Thoracic aorta (tissue), 2 donors: Measurements from ENCODE around the gene ITGA2. TPM values are rescaled to one million over a fixed set of nuclear protein-coding genes. Genes with fewer than 3 reads are reported as not detected.
"Not testable (repeated sequence)": the region's sequence is repeated elsewhere in the genome, so short reads cannot be mapped to it uniquely, and the experiment has no call there.

Experiments
- ATAC-seq: fragments of 150-250 bp; one replicate; pipeline ENCODE4 v1.8.0; 2017; ENCODE audit warnings: low read depth; ENCODE audit not compliant: insufficient number of reproducible peaks, low FRiP score
- DNase-seq: peaks from one replicate; pipeline ENCODE4 v3.0.0-alpha.2; 2020; ENCODE audit warnings: low spot score
- H3K27ac ChIP-seq, 2 donors: fragments of 200-600 bp; sonication (generic); 1 replicate in 1 of 2; 2 replicates in 1 of 2; pipeline ENCODE4 v1.5.1; 2016; ENCODE audit warnings: mild to moderate bottlenecking in 2 of 2, moderate library complexity in 2 of 2
- H3K27me3 ChIP-seq: fragments of 200-600 bp; sonication (generic); replicated peaks from 2 replicates; pipeline ENCODE4 v1.6.0; 2016; ENCODE audit warnings: mild to moderate bottlenecking; ENCODE audit not compliant: insufficient read depth
- H3K36me3 ChIP-seq: fragments of 200-600 bp; sonication (generic); one replicate; pipeline ENCODE4 v1.5.1; 2016
- H3K4me1 ChIP-seq, 2 donors: fragments of 200-600 bp; sonication (generic); 1 replicate in 1 of 2; 2 replicates in 1 of 2; pipeline versions ENCODE4 v1.5.1 to v1.6.0; 2016; ENCODE audit warnings: low read depth in 2 of 2, mild to moderate bottlenecking in 1 of 2; ENCODE audit not compliant: control insufficient read depth in 1 of 2
- H3K4me3 ChIP-seq: fragments of 200-600 bp; sonication (generic); 2 replicates; pipeline ENCODE4 v1.5.1; 2016; ENCODE audit warnings: mild to moderate bottlenecking
- H3K9me3 ChIP-seq: fragments of 200-600 bp; sonication (generic); 2 replicates; pipeline ENCODE4 v1.5.1; 2016
- CTCF ChIP-seq: fragments of 200-600 bp; sonication (generic); IDR thresholded peaks from one replicate; pipeline ENCODE4 v1.5.1; 2019; ENCODE audit warnings: antibody characterized with exemption
- total RNA-seq, 2 donors: library from RNA; depleted of rRNA; stranded (reverse); fragments of >200 nt; gene quantifications; one replicate each; pipeline versions ENCODE4 v1.1.0 to v1.2.3, GENCODE V29; 2016

Gene ITGA2
- total RNA-seq, 2 donors from 2014 or later: 4.9 to 7.2 TPM

GRCh38 chr5:52956915-52957747 lies 32.0 kb upstream of the ITGA2 start:
- Histone ChIP-seq H3K27ac (no peak overlapping the region), H3K4me1 (no peaks in the 10 kb centered on the region), H3K4me3 (no peak overlapping the region), H3K27me3 (no peaks in the 10 kb centered on the region), H3K36me3 (peaks cover 5% of the 10 kb centered on the region), H3K9me3 (no peaks in the 10 kb centered on the region)
- ATAC-seq: no peak
- TF ChIP-seq CTCF: no peak
- DNase-seq: no peak

- no peak for TF ChIP-seq CTCF
- Histone ChIP-seq H3K27ac (no peak overlapping the region), H3K4me3 (no peak overlapping the region), H3K9me3 (no peaks in the 10 kb centered on the region), H3K36me3 (no peaks in the 10 kb centered on the region), H3K27me3 (no peaks in the 10 kb centered on the region), H3K4me1 (no peaks in the 10 kb centered on the region)
- DNase-seq (no peak), ATAC-seq (no peak)
These were observed 27.9 kb upstream of the ITGA2 start for GRCh38 chr5:52961274-52961681.

- Histone ChIP-seq H3K4me1 (no peaks in the 10 kb centered on the region), H3K27me3 (no peaks in the 10 kb centered on the region), H3K4me3 (no peak overlapping the region), H3K36me3 (no peaks in the 10 kb centered on the region), H3K9me3 (no peaks in the 10 kb centered on the region), H3K27ac (no peak overlapping the region)
- ATAC-seq: no peak
- DNase-seq: no peak
- TF ChIP-seq CTCF: no peak
These were observed 25.5 kb upstream of the ITGA2 start for GRCh38 chr5:52963636-52964035.

- DNase-seq (no peak), ATAC-seq (no peak)
- Histone ChIP-seq H3K36me3 (no peaks in the 10 kb centered on the region), H3K9me3 (no peaks in the 10 kb centered on the region), H3K27me3 (no peaks in the 10 kb centered on the region), H3K4me1 (no peaks in the 10 kb centered on the region), H3K27ac (no peak overlapping the region), H3K4me3 (no peak overlapping the region)
- TF ChIP-seq CTCF: no peak
These were observed 25.0 kb upstream of the ITGA2 start for GRCh38 chr5:52964138-52964537.

GRCh38 chr5:52976157-52976556 lies 13.0 kb upstream of the ITGA2 start:
- H3K4me3 ChIP-seq, DNase-seq, H3K27me3 ChIP-seq, H3K4me1 ChIP-seq, H3K9me3 ChIP-seq, ATAC-seq, H3K36me3 ChIP-seq, H3K27ac ChIP-seq: not testable (repeated sequence)
